ENCODE data around the gene FBXL19.

FBXL19 gene

DNA sequence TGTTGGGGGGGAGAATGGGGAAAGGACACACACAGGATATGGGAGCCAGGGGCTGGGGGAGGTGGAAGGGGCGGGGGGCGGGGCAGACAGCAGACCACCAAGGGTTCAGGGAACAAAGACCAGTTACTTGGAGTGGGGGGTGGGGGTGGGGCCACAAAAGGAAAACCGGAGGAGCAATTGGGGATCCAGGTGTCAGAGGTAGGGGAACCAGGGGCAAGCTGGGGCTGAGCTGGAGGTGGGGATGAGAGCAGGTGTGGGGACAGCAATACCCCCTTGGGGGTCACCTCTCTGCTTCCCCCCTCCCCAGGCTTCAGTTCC is 24.1 kb downstream of the FBXL19 start:
- DNase-seq (ENCODE audit: low read depth), result no peak

DNA sequence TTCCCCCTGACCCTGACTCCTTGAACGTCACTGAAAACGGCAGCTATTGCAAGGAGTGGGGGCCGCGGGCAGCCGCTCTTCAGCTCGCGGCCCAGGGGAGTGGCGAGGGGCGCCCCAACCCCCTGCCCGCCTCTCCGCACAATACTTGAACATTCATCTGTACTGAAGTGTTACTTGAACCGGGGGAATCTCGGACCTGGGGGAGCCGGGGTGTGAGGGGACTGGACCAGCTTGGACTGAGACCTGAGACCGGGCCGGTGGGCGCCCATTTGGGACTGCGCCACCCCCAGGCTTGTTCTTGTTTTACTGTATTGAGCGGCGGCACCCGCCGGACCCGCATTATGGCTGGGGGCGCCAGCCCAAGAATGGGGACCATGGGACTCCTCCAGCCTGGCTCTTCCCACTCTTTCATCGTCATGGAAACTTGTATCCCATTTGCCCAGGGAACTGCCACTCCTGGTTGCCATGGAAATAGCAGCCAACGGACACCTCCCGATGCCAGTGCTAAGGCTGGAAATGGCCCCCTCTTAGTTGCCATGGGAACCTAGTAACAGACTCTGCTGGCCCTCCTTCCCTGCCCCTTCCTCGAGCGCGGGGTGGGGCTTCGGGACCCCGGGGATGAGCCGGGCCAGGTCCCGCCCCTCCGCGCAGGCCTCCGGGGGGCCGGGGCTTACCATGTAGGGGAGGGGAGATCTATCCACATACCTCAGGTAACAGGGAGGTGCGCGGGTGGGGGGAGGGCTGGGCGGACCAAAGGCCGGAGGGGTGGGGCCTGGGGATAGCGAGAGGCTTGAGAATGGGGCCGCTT is 24.7 kb downstream of the FBXL19 start:
- DNase-seq (ENCODE audit: low read depth), result no peak

DNA sequence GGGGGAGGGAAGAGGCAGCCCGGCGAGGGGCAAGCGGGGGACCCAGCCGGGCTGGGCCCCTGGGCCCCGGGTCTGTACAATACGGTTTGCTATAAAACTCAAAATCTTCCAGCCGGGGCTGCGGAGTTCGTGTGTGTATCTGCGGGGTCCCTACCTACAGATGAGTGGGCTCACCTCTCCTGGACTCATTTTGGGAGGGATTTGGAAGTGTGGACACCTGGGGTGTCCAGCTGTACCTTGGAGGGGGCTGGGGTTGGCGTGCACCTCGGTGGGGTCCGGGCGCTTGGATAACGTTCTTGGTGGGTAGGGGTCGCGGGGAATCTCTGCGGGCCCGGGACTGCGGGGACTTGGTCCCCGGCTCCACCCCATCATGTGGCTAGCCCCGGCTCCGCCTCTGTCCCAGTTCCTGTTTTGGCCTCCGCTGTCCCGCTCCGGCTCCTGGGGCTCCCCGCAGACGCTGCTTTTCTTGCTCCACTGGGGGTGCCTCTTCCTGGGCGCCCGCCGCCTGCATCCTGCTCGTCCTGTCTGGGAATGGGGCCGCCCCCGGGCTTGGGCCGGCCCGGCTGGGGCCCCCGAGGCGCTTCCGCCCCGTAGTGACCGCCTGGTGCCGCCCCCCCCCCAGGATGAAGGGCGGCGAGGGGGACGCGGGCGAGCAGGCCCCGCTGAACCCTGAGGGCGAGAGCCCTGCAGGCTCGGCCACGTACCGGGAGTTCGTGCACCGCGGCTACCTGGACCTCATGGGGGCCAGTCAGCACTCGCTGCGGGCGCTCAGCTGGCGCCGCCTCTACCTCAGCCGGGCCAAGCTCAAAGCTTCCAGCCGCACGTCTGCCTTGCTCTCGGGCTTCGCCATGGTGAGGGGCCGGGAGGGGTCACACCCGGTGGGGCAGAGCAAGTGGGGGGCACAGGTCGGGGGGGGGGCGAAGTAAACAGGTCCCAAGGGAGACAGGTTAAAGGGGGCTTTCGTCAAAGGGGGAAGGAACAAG is 25.6 kb downstream of the FBXL19 start, which contains the start of gene ORAI3:
ORAI3 (plus strand) TSS at position 402 of the 983 bp plus-strand sequence; CDS start at position 624, 222 bp downstream.
- peak; percentile 22 for DNase-seq (ENCODE audit: low read depth)

DNA sequence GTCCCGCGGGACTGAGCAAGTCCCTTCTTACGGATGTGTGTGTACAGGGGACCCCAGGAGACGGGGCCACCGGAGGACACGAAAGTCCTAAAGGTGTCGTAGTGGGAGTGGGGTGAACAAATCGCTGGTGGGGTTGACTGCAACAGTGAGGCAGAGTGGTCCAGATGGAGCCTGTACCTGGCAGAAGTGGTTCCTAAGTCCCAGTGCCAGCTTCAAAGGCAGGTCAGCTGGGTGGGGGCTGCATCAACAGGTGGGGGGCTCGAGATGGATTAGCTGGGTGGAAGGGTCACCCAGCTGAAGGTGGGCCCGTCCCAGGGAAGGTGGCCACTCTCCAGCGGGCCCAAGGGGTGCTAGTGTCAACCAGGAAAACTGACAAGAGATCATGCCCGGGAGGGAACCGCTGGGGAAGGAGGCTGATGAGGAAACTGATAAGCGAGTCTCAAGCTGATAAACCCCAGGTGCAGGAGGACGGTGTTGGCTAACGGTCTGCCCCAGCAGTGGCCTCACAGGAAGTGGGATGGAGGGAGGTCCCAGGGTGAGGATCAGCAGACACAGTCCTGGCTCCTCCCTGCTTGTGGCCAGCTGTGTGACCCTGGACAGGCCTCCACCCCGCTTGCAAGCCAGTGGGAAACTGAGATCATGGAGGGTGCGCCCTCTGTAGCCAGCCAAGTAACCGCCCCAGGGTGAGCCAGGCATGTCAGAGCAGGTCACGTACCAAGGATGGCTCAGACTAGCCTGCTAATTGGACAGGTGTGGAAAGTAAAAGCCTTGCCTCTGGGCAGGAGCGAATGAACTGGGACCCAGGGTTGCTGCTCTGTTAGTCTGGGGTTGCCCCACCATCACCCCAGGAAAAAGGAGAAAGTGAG is 26.5 kb downstream of the FBXL19 start:
- no peak for DNase-seq (ENCODE audit: low read depth)

DNA sequence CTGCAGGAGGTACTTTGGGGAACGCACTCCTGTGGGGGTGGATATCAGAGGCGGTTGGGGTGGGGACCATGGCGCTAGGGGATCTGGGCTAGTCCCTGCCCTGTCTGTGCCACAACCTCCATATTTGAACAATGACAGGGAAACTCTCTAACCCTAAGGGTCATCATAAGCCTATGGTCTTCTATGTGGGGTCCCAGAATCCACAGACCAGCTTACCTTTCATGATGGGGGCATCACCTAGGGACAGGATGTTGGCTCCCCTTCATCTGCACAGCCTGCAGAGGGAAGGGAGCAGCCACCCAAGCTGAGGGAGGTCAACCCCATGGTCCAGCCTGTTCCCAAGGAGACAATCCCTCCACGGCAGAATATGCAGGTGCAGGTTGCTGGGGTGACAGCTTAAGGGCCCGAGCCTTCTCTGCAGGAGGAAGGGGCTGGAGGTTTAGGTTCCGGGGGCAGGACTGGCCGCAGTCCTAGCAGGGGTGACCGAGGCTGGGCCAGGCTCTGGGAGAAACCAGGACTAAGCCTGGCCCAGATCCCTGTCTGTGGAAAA is 27.2 kb downstream of the FBXL19 start:
- no peak for DNase-seq (ENCODE audit: low read depth)

DNA sequence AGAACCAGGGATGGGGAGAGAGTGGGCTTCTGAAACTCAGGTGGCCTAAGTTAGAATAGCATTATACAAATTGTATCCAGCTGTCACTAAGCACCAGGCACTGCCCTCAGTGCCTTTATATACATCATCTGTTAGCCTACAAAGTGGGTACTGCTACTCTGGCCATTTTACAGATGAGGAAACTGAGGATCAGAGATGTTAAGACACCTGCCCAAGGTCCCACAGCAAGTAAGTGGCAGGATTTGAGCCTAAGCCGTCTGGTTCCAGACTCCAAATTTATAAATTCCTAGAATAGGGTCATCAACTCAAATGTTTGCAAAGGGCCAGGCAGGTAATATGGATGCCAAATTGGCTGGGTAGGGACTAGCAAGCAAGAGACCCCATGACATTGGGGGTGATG is 27.8 kb downstream of the FBXL19 start:
- DNase-seq (ENCODE audit: low read depth), result no peak

DNA sequence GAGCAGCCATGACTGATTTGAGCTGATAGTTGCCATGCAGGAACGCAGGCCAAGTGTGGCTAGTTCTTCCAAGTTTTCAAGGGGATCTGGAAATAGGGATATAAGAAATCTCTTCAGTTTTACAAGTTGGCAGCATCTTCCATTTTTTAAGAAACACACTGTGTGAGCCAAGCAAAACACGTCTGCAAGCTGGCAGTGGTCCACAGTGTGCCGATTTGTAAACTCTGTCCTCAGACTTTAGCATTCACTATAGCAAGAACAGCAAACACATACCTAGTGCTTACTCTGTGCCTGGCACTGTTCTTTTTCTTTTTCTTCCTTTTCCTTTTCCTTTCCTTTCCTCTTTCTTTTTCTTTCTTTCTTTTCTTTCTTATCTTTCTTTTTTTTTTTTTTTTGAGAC is 28.4 kb downstream of the FBXL19 start:
- DNase-seq (ENCODE audit: low read depth), result no peak

DNA sequence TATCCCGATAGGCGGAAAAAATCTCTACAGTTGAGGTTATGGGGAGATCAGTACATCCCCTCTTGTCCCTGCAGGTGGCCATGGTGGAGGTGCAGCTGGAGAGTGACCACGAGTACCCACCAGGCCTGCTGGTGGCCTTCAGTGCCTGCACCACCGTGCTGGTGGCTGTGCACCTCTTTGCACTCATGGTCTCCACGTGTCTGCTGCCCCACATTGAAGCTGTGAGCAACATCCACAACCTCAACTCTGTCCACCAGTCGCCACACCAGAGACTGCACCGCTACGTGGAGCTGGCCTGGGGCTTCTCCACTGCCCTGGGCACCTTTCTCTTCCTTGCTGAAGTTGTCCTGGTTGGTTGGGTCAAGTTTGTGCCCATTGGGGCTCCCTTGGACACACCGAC is 29.7 kb downstream of the FBXL19 start:
- DNase-seq (ENCODE audit: low read depth), result no peak

DNA sequence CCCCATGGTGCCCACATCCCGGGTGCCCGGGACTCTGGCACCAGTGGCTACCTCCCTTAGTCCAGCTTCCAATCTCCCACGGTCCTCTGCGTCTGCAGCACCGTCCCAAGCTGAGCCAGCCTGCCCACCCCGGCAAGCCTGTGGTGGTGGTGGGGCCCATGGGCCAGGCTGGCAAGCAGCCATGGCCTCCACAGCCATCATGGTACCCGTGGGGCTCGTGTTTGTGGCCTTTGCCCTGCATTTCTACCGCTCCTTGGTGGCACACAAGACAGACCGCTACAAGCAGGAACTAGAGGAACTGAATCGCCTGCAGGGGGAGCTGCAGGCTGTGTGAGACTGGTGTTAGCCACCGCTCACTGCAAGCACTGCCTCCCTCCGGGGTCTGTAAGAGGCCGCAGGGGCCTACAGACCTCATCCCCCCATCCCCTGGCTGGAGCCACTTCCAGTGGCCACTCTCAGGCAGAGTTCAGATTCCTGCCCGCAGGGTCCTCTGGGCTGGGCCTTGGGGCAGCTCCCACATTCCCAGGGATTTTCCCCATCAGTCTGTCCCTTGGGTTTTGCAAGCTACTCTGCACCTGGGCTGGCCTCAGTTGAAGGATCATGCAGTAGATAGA is 30.2 kb downstream of the FBXL19 start:
- peak; percentile 38 for DNase-seq (ENCODE audit: low read depth)

DNA sequence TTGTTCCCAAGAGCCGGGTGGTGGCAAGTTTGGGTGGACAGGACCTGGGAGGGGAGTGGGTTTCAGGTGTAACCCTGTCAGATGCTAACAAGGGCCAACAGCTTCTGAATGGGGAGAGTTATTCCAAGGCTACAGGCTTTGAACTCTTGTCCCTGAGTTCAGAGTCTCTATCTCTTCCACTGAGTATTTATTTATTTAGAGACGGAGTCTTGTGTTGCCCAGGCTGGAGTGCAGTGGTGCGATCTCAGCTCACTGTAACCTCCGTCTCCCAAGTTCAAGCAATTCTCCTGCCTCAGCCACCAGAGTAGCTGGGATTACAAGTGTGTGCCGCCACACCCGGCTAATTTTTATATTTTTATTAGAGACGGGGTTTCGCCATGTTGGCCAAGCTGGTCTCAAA is 31.6 kb downstream of the FBXL19 start:
- DNase-seq (ENCODE audit: low read depth), result no peak

DNA sequence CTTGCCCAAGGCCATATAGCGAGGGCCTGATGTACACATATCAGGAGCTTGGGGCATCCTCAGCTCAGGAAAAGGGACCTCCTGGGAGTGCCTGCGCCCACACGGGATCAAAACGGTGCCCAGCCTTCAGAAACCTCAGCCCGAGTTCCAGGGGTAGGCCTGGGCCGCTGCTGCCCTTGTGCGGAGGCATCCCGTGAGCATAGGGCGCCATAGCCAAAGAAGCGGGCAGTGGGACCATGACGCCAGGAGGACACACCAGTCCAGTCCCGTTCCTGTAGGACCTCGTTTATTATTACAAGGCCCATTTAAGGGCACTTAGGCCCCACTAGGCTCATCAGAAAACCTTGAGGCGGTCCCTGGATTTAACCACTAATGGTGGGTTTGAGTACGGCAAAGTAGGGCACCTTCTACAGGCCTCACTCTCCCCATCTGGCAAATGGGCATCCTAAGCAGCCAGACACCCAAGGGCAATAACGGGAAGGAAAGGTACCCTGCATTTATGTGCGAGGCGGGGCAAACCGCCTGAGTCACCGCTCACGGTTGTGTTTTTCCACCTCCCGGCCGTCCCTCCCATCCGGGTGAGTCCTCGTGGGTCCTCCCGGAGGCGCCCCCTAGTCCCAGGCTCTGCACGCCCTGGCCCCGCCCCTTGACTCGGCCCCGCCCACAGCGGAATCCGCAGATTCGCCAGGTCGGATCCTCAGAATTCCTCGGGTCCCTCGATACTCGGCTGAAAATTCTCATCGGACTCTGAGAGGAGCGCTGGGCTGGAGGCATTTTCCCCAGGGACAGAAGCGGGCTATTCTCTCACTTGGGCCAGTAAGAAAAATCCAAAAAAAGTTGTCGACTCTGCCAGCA is 33.5 kb downstream of the FBXL19 start:
- DNase-seq (ENCODE audit: low read depth), result peak; percentile 88

DNA sequence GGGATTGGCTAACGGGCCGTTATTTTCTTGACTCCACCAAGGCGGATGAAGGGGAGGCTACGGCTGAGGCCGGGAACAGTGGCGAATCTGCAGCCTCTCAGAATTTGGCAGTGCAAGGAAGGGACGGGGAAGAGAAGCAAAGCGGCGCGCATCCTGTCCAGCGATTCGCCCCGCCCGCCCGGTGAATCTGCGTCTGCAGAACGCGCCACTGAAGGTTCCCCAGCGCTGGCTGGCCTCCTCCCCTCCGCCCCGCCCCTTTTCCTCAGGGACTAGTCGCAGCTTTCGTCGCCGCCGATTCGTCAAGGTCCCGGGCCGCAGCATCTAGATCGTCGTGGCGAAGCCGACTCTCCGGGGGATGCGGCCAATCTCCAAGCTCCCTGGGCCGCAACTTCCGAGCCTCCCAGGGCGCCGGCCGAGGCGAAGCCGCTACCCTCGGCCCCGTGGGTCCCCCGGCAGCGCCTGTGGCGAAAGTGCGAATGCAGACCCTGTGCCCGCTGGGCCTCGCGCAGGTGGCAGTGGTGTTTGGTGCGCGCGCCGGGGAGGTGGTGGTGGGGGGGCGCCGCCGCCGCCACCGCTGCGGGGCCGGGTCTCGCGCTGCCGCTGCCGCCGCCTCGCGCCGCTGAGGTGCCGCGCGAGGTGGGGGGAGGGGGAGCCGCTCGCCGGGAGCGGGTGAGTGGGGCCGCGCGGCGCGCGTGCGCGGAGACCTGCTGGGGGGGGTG is 34.2 kb downstream of the FBXL19 start, which contains the start of gene SETD1A:
SETD1A (plus strand) TSS at position 299 of the 719 bp plus-strand sequence. CDS start 978 bp downstream, outside the sequence.
- peak; percentile 94 for DNase-seq (ENCODE audit: low read depth)

DNA sequence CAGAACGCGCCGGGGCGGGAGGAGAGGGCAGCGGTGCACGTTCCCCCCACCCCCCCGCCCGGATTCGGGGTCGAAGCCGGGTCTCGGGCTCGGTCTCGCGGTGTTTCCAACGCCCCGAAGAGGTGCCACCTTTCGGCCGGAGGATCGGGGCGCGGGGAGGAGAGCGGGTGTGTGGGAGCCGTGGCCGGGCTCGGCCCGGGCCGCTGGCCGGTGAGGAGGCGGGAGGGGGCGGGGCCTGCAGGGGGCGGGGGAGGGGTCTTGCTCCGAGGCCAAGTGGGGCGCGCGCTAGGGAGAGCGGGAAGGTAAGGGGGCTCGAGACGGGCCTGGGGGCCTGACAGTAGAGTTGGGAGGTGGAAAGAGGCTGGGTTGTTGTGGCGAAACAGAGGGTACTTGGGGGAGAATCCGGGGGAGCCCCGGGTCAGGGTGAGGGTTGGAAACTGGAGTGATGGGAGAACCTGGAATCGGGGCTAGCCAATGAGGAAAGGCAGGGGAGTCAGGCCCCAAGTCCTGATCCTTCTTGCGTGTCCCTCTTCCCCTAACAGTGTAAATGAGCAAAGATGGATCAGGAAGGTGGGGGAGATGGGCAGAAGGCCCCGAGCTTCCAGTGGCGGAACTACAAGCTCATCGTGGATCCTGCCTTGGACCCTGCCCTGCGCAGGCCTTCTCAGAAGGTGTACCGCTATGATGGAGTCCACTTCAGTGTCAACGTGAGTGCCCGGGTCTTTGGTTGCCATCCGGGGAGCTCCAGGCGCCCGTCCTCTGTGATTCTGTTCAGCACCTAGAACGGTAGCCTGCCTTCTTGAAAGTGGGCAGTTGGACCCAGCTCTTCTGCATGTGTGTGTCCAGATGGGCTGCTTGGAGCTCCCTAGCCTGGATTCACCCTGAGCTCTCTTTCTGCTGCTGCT is 35.1 kb downstream of the FBXL19 start:
- no peak for DNase-seq (ENCODE audit: low read depth)

DNA sequence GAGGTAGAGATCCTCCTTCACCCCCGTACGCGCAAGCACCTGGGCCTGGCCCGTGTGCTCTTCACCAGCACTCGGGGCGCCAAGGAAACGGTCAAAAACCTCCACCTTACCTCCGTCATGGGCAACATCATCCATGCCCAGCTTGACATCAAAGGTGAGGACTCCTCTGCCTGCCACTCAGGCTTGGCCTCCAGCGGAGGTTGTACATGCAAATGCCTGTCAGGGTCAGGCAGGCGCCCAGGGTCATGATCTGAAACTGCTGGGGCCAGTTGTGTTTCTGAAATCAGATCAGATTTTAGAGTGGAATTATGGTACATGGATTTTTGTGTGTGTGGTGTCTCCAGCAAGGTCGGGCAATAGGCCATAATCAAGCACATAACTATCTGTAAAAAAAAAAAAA is 38.0 kb downstream of the FBXL19 start:
- DNase-seq (ENCODE audit: low read depth), result no peak

DNA sequence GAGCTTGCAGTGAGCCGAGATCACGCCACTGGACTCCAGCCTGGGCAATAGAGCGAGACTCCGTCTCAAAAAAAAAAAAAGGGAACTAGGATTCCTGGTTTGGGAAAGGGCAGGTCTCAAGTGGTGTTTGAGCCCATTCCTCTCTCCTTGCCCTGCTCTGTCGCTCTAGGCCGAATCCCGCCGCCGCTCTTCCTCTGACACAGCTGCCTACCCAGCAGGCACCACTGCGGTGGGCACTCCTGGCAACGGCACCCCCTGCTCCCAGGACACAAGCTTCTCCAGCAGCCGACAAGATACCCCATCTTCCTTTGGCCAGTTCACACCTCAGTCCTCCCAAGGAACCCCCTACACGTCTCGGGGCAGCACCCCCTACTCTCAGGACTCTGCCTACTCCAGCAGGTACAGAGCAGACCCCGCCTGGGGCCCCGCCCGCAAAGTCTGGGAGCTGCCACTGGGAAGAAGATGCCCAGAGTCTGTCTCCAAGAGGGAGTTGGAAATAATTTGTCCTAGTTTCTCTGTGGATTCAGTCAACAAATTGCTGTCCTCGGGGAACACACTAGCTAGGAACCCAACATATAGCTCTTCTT is 40.6 kb downstream of the FBXL19 start:
- DNase-seq (ENCODE audit: low read depth), result no peak

DNA sequence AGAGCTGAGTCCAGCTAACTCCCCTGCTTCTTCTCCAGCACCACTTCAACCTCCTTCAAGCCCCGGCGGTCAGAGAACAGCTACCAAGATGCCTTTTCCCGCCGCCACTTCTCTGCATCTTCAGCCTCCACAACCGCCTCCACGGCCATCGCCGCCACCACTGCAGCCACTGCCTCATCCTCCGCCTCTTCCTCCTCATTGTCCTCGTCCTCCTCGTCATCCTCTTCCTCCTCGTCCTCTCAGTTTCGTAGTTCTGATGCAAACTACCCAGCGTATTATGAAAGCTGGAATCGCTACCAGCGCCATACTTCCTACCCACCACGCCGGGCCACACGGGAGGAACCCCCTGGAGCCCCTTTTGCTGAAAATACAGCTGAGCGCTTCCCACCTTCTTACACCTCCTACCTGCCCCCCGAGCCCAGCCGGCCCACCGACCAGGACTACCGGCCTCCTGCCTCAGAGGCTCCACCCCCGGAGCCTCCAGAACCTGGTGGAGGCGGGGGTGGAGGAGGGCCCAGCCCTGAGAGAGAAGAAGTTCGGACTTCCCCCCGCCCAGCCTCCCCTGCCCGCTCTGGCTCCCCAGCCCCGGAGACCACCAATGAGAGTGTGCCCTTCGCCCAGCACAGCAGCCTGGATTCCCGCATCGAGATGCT is 41.3 kb downstream of the FBXL19 start:
- DNase-seq (ENCODE audit: low read depth), result no peak

DNA sequence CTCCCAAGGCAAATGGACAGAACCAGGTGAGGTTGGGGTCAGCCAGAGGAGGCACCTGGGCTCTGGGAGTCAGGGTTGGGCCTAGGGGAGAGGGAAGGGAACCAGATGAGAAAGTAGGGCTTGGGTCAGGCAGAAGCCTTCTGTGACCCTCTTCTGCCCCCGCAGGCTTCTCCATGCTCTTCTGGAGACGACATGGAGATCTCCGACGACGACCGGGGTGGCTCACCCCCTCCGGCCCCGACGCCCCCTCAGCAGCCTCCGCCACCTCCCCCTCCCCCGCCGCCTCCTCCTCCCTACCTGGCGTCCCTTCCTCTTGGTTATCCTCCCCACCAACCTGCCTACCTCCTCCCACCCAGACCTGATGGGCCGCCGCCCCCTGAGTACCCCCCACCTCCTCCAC is 42.1 kb downstream of the FBXL19 start:
- DNase-seq (ENCODE audit: low read depth), result no peak

Data from stimulated activated CD4-positive, alpha-beta T cell treated with anti-CD3 and anti-CD28 coated beads, Interleukin-2, amount 100 ng/mL, for 4 hours (primary cell).